ENCODE results near the gene MRPS21. TPM values are rescaled to one million over a fixed set of nuclear protein-coding genes. Genes with fewer than 3 reads are reported as not detected.
A peak's percentile ranks its signal among the peaks of the same experiment; 100 is the strongest.

The MRPS21 gene
- 96.2 and 101 TPM in 2 replicates for total RNA-seq
- long read RNA-seq, transcript MRPS21-202 (3 exons, 1,226 nt): minor isoform, 20 of 61 reads
- long read RNA-seq, transcript MRPS21-201 (2 exons, 1,462 nt): major isoform, 41 of 61 reads
- long read RNA-seq, partial matches to known transcripts: 0 of 61 reads
- long read RNA-seq, other reads (novel, unspliced or antisense): 0 of 61 reads

- peaks cover 32% of the 10 kb centered on the region for H3K4me1 Mint-ChIP-seq
- H3K36me3 Mint-ChIP-seq (ENCODE audit: low read depth): peaks cover 4% of the 10 kb centered on the region
- H3K4me3 Mint-ChIP-seq: peak within 1 kb of the TSS; percentile 98
Observed at GRCh38 chr1:150293433-150294253, at the start of gene MRPS21. Gene MRPS21, plus strand, starts transcription at chr1:150293861. Its CDS starts 506 bp downstream, at chr1:150294367.

GRCh38 chr1:150249936-150250335, 43.7 kb upstream of the MRPS21 start:
- no peak overlapping the region for H3K27ac Mint-ChIP-seq (ENCODE audit: unreplicated experiment)
- TF ChIP-seq CTCF (conservative IDR thresholded peaks at IDR 0.05): no peak
- H3K9me3 Mint-ChIP-seq: no peaks in the 10 kb centered on the region
- H3K4me3 Mint-ChIP-seq: no peak overlapping the region
- no peaks in the 10 kb centered on the region for H3K4me1 Mint-ChIP-seq
- no peak for DNase-seq (ENCODE audit: low read depth, low spot score)
- no peaks in the 10 kb centered on the region for H3K36me3 Mint-ChIP-seq (ENCODE audit: low read depth)
- no peaks in the 10 kb centered on the region for H3K27me3 Mint-ChIP-seq (ENCODE audit: low read depth)

More at GRCh38 chr1:150293433-150294253, at the start of gene MRPS21:
- Mint-ChIP-seq H3K9me3 (no peaks in the 10 kb centered on the region), H3K27me3 (ENCODE audit: low read depth) (no peaks in the 10 kb centered on the region), H3K27ac (ENCODE audit: unreplicated experiment) (peak within 1 kb of the TSS; percentile 99)
- no peak for TF ChIP-seq CTCF (conservative IDR thresholded peaks at IDR 0.05)
- DNase-seq (ENCODE audit: low read depth, low spot score): peak; percentile 73

GRCh38 chr1:150256198-150256553, 37.5 kb upstream of the MRPS21 start:
- TF ChIP-seq CTCF (conservative IDR thresholded peaks at IDR 0.05): no peak
- H3K9me3 Mint-ChIP-seq: no peaks in the 10 kb centered on the region
- H3K4me1 Mint-ChIP-seq: peaks cover 57% of the 10 kb centered on the region
- H3K27me3 Mint-ChIP-seq (ENCODE audit: low read depth): no peaks in the 10 kb centered on the region
- peak overlapping the region; percentile 99 for H3K27ac Mint-ChIP-seq (ENCODE audit: unreplicated experiment)
- no peaks in the 10 kb centered on the region for H3K36me3 Mint-ChIP-seq (ENCODE audit: low read depth)
- no peak for DNase-seq (ENCODE audit: low read depth, low spot score)
- peak overlapping the region; percentile 92 for H3K4me3 Mint-ChIP-seq

GRCh38 chr1:150256554-150257341, 36.9 kb upstream of the MRPS21 start:
- H3K36me3 Mint-ChIP-seq (ENCODE audit: low read depth): no peaks in the 10 kb centered on the region
- no peak for TF ChIP-seq CTCF (conservative IDR thresholded peaks at IDR 0.05)
- H3K27ac Mint-ChIP-seq (ENCODE audit: unreplicated experiment): peak overlapping the region; percentile 99
- peak overlapping the region; percentile 92 for H3K4me3 Mint-ChIP-seq
- no peaks in the 10 kb centered on the region for H3K9me3 Mint-ChIP-seq
- DNase-seq (ENCODE audit: low read depth, low spot score): peak; percentile 58
- H3K4me1 Mint-ChIP-seq: peaks cover 57% of the 10 kb centered on the region
- H3K27me3 Mint-ChIP-seq (ENCODE audit: low read depth): no peaks in the 10 kb centered on the region

Measured in neural crest cell (in vitro differentiated cells).